CD4-positive, alpha-beta T cell treated with Interleukin-15 for 4 hours (primary cell): ENCODE results near the gene BRINP2.

Experiments used
- DNase-seq: peaks from one replicate; pipeline ENCODE4 v3.0.0-alpha.2; 2020; ENCODE audit warnings: low spot score

The BRINP2 gene

DNA sequence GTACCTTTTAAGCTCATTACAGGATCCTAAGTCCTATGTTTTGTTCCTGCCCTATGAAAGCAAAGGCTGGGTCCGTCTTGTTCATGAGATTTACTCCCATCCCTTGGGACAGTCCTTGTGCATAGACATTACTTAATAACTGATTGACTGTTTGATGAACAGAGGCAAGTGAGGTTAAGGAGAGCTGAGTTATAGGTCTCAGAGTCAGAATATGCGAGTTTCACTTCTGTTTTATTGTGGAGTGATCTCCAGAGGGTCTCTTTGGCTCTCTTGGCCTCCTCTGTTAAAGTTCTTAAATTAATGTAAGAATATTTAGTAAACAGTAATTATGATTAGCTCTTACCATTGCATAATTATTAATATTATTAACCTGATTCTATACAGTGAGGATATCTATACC, 52.6 kb downstream of the BRINP2 start:
- DNase-seq = no peak

DNA sequence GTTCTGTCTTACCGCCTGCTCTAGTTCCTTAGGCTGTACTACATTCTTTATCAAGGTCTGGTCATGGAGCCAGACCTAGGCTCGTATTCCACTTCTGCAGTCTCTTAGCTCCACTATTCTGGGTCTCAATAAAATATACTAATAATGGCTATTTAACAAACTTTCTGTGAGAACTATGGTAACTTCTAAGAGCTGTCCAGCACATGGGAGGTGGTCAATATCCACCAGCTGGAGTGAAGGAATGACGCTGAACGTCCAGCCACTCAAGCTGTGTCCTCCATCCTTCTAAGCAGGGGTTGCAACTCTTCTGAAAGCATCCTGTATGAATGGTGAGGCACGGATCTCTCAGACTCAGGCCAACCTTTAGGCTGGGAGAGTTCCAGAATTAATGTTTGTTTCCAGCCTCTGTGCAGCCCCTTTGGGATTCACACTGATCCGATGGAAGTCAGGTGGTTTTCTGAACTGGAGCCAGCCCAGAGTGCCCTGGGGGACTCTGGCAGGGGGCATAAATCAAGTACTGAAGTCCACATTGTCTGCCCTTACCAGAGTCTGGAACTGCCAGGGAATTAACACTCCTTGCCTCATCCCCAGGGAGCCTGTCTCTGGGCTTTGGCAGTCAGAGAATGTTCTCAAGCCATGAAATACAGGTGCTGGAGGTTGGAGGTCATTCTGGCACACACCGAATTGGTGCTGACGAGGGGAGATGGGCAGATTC, 57.4 kb downstream of the BRINP2 start:
- DNase-seq = no peak

DNA sequence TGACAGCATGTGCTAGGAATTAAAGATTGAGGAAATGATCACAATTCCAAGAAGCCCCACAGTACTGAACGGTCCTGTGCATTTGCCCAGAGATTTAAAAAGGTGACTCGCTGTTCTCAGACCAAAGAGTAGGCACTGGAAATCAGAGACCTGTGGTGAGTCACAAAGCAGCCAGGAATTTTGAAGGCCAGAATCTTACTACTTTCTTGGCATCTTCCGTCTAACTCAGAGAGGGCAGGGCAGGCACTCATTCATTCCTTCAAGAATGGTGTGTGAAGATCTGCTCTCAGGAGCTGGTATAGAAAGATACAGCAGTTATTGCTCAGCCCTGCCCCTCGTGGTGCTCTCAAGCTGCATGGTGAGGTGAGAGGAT, 57.9 kb downstream of the BRINP2 start:
- DNase-seq = no peak

DNA sequence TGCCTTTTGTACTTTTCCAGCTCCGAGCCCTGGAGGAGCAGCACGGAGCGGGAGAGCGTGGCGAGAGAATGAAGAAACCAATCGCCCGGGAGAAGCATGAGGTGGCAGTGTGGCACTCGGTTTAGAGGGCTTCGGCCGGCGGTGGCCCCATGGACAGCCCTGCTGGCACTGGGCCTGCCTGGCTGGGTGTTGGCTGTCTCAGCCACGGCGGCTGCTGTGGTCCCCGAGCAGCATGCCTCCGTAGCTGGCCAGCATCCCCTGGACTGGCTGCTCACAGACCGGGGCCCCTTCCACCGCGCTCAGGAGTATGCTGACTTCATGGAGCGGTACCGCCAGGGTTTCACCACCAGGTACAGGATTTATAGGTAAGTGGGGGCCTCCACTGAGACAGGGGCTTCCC, 59.0 kb downstream of the BRINP2 start:
- DNase-seq = no peak

DNA sequence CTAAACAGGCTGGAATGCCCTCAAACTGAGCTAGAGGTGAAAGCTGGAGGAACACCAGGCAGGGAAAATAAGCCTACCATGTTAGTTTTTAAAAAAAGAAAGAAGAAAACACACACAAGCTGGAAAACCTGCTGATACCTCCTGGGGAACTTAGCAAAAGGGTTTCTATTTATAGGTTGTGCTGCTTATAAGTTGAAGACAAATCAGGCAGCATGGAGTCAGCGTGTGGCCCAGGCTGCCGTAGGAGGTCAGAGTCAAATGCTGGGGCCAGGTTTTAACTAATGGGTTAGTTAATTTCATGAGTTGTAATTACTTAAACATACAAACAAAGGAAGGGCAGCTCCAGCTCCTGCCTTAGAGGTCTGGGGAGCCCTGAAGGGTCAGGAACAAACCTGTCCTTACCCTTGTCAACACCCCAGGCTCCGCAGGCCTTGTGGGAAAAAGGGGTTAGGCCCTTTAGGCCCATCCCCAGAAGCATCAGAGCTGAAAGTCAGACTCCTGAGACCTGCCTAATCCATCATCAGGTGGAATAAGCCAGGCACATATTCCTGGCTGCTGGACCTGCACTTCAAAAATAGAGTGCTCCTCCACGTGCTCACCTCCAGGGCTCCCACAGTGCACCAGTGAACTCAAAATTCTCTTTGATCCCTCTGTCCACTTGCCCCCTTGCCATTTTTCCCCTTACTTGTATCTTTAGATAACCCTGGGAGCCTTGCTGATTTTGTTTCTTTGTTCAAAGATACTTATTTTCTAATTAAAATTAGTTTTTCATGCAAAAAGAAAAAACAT, 59.7 kb downstream of the BRINP2 start:
- no peak for DNase-seq

DNA sequence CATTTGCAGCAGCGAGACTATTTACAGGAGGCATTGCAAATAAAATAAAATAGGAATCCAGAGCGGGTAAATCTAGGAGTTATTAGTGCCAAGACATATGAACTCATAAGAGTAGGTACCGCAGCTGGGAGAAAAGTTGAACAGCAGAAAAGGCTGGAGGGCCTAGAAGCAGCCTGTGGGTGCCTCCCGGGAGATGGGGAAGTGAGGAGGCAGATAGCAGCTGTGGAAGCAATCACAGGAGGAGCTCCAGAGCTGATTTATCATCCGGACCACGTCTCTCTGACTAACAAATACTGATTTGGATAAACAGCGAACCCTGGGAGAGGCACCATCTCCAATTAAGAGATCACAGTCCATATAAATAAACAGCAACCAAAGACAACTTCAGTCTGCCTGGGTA, 64.6 kb downstream of the BRINP2 start:
- no peak for DNase-seq

DNA sequence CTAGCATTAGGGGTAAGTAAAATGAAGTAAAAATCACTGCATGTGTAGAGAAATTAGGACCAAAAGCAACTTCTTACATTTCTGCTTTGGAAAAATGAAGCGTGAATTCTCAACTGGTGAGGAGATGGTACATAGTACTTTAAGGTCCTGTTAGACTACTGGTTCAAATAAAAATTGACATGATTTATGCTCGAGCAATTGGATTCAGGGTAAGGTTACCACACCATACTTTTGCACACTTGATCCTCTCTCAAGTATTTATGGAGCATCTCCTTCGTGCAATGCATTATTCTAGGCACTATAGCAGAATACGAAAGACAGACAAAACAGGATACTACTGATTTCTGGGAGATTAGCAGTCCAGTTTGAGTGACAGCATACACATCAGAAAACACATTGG, 66.2 kb downstream of the BRINP2 start:
- no peak for DNase-seq

DNA sequence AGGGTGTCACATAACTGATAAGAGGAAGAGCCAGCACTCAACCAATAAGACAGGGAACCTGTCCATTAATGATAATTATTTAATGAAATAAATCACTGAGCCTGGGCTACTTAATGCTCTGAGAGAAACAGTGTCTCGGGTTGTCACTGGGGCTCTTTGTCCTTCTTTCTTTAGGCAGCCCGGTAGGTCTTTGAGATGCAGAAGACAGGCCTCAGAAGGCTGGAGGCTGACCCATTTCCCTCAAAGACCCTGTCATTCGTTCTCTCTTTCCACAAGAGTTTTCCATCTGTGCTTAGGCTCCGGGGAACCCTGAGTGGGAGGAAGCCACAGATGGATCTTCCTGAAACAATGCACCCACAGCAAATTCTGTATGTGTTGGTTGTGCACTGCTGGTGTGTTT, 68.2 kb downstream of the BRINP2 start:
- no peak for DNase-seq

DNA sequence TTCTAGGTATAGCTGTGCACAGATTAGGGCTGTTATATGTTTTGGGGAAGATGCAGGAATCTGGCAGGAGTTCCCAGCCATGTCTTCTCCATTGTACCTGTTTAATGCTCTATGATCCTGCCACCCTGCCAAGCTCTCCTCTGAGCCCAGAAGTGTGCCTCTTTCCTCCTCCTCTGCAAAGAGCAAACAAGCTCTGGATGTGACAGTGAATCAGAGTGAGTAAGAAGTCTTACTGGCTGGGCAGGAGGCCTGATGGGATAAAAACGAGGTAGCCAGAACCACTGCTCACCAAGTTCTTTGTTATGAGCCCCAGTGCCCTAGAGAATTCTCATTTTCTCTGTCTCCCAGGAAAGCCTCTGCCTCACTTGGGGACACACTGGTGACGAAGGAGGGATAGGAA, 69.0 kb downstream of the BRINP2 start:
- DNase-seq = no peak

DNA sequence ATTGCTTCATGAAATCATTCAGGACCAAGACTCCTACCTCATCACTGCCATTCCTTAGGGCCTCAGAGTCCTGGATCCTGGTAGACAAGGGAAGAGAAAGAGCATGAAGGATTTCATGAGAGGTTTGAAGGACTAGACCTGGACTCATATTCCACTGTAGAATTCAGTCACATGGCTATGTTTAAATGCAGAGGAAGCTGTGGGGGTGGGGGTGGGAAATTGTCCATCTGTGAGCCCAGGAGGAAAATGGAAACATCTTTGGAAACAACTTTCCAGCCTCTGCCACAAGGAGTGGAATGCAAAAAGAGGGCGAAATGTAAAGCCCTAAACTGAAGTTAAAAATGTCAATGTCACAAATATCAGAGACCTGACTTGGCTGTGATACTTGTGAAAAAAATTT, 73.0 kb downstream of the BRINP2 start:
- DNase-seq = no peak

DNA sequence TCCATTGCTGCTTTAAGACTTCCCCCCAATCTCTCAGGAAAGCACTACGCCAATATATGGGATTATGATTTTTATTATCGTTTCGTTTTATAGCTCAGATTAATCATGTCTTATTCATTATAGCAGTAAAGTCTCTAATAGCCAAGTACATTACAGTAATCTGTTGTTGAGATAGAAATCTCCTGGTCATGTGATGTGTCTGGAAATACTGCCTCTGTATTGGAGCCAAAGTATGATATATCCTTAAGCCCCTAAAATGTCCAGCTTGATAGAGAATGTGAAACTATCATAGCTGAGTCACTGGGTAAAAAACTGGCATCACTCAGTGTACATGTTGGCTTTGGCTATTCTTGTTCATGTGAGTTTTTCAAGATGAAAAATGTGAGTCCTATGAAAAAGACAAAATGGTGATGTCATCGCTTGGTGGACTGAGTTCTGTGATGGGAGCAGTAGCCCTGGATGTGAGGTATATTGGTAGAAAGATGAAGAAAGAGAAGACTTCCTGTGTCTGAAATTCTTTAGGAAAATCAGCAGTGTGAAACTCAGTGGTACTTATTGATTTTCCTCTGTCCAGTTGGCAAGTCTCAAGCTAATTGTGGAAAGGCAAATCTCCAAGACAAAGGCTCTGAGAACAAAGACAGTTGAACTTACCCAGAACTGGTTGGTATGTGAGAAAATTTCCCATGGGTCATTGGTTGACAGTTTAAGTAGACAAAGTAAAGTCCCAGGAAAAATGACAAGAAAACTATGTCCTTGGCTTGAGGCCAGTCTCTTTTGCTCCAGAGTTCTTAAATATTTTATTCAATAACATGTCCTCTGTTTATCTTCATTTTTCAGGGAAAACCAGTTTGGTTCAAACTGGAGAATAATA, 76.2 kb downstream of the BRINP2 start:
- DNase-seq = no peak

DNA sequence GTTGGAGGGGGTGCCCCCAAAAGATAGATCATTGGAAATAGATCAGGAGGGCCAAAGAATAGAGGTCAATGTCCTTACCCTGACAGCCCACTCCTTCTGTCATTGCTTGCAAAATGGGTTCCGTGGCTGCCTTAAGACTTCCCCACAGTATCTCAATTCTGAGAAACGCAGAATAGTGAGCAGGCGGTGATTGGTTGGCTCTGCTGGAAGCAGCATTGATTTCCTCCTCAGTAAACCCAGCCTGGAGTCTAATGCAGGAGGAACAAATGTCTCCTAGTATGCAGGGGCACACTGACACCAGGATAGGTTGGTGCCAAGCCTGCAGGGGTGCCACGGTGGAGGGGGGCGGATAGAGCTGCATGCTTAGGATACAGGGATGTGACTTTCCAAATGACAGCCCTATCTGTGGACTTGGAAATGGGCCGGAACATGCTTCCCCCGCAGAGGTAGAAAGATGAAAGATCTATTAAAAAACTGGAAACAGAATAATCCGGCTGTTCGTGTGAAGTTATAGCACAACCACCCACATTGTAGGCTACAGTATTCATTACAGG, 76.9 kb downstream of the BRINP2 start:
- DNase-seq = no peak

DNA sequence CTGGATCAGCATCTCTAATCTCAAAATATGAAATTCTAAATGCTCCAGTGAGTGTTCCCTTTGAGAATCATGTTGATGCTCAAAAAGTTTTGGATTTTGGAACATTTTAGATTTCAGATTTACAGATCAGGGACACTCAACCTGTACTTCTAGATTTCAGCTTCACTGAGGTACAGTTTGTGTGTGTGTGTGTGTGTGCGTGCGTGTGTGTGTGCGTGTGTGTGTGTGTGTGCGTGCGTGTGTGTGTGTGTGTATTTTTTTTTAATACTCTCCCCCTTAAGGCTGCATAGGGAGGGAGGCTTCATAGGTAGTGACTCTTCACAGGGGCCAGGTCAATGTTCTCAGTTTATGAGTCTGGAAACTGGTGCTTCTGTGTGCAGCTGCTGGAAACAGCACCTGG, 77.5 kb downstream of the BRINP2 start:
- DNase-seq = no peak

DNA sequence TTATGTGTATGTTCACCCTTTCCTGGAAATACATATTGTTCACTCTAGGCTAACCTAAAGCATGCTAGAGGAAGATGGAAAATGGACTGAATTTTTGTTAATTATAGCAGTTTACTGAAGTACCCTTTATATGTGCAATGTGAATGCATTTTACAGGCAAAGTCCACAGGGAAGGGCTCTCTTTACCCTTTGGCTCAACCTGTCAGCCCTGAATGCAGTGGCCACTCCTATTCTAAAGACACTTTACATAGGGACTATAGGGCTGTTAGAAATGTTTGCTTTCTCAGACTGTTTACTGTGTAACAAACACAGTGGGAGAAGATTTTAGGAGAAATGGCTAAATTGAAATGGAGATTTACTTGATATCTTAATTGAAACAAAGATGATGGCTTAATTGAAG, 78.5 kb downstream of the BRINP2 start:
- DNase-seq = no peak

DNA sequence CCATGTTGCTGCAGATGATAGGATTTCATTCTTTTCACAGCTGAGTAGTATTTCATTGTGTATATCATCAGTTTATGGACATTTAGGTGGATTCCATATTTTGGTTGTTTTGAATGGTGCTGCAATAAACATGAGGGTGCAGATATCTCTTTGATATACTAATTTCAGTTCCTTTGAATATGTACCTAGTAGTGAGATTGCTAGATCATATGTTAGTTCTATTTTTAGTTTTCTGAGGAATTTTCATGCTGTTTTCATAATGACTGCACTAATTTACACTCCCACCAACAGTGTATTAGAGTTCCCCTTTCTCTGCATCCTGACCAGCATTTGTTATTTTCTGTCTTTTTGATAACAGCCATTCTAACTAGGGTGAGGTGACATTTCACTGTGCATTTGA, 82.1 kb downstream of the BRINP2 start:
- DNase-seq = no peak

DNA sequence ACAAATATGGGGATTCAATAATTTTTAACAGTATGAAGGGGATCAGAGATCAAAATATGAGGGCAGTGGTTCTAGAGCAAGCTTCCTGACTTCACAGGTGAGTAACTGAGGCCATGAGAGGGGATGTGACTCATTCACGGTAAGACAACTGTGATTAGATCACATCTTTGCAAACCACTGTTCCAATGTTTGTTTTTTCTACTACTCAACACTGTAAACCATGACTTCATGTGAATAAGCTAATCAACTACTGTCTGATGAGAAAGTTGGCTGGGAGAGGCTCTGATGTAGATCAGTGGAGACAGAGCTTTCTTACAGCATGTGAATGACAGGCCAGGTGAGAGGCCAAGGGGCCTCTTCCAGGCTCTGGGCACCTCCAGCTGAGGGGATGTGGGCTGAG, 84.7 kb downstream of the BRINP2 start:
- DNase-seq = no peak

DNA sequence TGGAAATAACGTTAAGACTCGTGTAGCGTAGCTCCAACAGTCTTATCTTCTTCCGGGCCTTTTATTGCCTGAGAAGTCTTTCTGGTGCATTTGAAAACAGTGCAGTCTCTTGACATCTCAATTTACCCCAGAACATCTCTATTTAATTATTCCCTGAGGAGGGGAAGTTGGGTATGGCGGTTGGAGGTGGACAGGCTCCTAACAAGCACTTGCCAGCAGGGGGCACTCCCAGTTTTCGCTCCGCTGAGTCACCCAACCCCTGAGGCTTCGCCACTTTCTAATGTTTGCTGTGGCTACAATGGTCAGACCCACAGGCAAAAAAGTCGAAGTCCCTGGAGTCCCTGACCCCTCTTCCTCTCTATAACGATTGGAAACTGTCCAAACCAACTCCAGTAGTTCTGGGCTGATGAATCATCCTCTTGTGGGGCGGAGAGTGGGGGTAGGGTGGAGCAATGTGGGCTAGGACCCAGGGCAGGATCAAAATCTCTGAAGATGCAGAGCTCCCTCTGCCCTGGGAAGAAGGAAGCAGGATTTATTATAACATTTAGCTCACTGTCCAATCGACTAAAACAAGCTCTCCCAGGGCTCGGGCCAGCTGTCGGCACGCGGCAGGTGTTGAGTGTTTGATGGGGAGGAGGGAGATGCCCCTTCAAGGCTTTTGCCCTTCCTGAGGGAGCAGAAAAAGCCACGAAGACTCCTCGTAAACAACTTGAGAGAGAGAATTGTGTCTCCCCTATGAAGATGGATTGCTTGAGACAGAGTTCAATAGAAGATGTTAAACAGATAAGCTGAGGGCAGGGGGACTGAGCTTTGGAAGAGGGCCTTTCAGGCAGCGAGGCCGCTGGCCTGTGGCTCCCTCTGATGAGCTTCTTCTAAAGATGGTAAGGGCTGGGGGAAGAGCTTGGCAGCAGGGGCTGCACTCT, 85.7 kb downstream of the BRINP2 start:
- DNase-seq = no peak

DNA sequence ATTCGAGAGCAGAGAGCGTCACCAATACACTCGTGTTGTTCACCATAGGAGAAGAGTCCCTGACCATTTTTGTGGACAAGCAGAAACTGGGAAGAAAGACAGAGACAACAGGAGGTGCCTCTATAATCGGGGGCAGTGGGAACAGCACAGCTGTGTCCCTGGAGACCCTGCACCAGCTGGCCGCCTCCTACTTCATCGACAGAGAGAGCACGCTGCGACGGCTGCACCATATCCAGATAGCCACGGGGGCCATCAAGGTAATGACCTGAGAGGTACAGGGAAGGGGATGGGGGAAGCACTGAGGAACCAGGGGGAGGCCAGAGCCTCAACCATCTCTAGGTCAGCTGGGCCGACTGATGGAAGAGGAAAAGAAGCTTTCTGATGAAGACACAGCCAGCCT, 86.4 kb downstream of the BRINP2 start:
- no peak for DNase-seq

DNA sequence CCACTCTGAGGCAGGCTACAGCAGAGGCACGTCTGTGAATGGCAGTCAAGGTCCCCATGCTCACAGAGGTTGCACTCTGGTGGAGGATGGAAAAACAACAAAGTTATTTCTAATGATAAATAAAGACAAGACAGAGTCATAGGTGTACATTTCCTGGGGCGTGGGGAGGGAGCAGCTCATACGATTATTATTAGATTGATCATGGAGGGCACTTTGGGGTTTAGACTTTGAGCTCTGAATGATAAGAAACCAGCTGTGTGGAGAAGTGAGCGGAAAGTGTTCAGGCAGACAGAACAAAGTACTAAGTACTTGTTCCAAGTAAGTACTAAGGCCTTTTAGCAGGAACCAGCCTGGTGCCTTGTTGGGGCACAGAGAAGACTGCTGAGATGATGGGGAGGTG, 86.8 kb downstream of the BRINP2 start:
- no peak for DNase-seq

DNA sequence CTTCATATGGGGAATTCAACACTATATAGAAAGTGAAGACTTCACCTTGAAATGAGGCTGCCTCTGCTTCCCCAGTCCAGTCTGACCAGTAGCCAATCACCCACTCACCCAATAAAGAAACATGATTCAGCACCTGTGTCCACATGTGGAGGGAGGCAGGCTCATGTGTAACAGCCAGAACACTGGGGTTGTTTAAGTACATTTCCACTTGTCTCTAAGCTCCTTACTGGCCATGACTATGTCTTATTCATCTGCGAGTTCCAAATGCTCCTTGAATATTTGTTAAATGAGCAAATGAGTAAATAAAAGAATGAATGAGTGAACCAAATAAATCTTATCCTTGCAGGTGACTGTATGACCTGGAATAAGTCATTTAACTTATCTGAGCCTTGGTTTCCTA, 100.1 kb downstream of the BRINP2 start:
- no peak for DNase-seq

DNA sequence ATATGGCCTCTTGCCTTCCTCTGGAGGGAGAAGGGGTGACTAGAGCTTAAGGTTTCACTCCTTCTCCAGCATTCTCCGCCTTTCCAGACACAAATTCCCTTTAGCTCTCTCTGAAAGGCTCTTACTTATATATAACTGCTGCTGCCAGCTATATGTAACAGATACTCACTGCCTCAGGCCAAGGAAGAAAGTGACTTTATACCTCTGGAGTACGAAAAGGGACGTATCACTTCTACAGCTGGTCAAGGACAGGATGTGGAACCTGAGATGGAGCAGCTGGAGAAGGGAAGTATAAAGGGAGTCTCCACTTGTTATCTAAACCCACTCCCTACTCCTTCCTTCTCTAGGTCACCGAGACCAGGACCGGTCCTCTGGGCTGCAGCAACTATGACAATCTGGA, 102.4 kb downstream of the BRINP2 start:
- no peak for DNase-seq
